Stimulated activated CD4-positive, alpha-beta T cell treated with anti-CD3 and anti-CD28 coated beads, Interleukin-1b, Interleukin-23, amount 100 ng/mL, for 1 hour (primary cell): ENCODE data around the gene FAM227A.

Source experiments
- DNase-seq, 2 donors: peaks; one replicate each; pipeline ENCODE4 v3.0.0-alpha.2; 2020; ENCODE audit warnings: low read depth in 2 of 2

Gene FAM227A

DNA sequence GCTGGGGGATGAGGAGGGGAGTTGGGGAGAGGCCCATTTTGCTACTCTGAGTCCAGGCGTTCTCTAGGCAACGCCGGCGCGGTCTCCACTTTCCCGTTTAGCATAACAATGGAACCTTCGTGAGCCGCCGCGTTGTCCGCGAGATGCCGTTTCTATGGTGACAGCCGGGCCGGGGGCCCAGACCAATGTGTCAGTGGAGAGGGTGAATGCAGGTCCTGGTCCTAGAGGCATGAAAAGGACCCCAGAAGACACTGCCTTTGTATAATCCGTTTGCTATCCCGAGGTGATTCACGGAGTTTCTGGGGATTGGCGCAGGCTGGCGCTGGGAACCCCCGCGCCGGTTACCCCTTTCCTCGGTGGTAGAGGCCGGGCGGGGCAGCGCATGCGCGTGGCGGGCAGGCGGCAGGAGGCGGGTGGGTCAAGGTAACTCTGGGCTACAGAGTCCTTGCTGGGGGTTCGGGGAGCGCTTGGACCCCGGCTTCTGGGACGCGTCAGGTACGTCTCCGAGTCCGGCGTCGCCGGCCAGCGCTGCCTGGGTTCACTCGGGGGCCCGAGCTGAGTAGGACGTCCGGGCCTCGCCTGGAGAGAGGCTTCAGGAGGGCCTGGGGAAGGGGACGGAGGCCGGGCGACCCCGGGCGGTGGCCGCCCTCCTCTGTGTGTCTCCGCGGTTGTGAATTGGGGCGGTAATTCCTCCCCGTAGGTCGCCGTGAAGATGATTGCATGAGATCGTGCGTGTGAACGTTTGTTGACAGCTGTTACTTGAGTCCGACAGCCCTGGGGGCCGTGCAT is at the start of gene FAM227A, which contains the start of gene CBY1:
Gene FAM227A, minus strand, starts transcription at position 137 of the 789 bp plus-strand sequence. CDS start 6,224 bp downstream, outside the sequence.
Gene CBY1, plus strand, starts transcription at position 383 of the 789 bp plus-strand sequence. CDS start 11,417 bp downstream, outside the sequence.
- DNase-seq = peak; percentile 59 to 75

DNA sequence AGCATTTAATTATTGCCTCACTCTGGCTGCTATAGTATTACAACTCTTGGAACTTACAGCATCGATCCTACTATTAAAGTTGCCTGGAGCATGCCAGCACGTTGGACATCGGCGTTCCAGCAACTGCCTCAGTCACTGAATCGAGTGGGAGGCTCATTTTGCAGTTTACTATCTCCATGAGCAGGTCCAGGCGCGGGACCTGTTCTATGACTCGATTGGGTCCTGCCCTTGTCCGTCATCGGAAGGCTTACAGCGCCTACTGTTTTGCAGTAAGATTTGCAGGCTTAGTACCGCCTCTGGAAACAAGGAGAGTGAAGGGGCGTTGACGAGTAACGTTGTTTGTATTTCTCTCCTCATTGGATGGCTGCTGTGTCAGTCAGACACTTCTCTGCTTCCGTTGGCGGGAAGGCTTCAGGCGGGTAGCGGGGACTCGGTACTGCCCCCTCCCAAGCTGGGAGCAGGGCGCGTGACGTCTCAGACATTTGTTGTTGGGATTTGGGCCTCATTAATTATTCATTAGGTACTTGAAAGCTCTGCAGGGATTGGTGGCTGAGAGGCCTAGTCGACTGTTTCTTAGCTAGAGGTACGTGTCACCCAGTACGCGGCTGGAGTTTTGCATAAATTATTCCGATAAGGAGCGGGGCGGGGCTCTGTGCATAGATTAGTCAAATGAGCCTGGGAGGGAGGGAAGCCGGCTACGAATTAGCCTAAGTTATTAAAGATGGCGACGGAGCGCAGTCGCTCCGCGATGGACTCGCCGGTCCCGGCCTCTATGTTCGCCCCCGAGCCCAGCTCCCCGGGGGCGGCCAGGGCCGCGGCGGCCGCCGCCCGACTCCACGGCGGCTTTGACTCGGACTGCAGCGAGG is 49.3 kb upstream of the FAM227A start, which contains the start of gene GTPBP1:
Gene GTPBP1, plus strand, starts transcription at position 710 of the 866 bp plus-strand sequence. Its CDS starts 12 bp downstream, at position 722.
- DNase-seq = peak; percentile 88 to 96

GRCh38 chr22:38704654-38705234 is 48.6 kb upstream of the FAM227A start:
- DNase-seq = no peak

DNA sequence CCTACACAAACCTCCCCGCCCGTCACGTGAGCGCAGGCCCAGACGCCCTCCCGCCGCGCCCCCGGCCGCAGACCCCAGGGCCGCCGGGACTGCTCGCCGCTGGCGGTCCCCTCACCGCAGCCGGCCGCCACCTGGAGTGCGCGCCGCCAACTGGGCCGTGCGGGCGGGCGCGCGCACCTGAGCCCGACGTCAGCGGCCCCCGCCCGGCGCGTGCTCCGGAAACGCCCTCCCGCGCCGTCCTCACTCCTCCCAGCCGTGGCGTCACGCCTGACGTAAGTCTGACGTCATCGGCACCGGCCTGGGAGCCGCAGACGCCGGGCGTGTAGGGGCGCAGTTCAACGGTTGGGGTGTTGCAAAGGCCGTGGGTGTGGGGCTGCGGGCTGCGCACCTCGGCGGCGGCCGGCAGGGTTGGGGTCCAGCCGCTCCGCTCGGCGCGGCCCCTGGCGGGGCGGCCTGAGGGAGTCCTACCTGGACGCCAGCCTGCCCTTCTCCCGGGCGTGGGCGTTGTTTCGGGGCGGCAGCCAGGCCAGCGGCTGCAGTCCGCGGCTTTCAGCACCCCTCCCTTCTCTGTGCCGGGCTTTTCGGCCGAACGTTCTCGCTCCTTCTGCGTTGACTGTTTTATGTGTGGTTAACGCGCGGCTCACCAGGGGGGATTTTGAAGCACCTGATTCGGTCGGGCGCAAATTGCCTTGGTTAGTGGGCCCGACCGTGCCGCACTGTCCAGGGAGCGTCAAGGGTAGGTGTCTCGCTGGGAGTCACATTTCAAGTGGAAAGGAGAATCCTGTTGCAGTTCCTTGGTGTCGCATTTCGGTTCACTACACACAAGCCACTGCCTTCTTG is 44.8 kb upstream of the FAM227A start, which contains the start of gene JOSD1:
Gene JOSD1, minus strand, starts transcription at position 155 of the 840 bp plus-strand sequence. CDS start 956 bp downstream, outside the sequence.
- DNase-seq = peak; percentile 92 to 95

- no peak for DNase-seq
These were observed 44.1 kb upstream of the FAM227A start for GRCh38 chr22:38700270-38700788.

- DNase-seq = no peak
These were observed 43.6 kb upstream of the FAM227A start for GRCh38 chr22:38699784-38700183.

DNA sequence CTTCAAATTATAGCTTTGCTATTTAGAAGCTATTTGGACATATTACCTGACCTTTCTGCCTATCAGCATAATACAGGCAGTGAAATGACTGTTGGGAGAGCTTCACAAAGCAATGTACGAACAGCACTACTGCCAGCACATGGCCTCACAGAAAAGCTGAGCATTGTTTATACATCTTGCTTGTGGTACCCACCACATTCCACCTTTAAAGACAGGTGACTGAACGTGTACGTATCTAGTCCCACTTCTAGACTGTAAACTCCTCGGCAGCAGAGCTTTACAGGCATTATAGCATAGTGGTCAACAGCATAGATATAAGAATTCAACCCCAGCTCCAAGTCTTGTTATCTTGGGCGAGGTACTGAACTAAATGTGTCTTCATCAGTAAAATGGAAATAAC is 43.0 kb upstream of the FAM227A start:
- no peak for DNase-seq

GRCh38 chr22:38698407-38699094 is 42.4 kb upstream of the FAM227A start:
- DNase-seq = no peak

DNA sequence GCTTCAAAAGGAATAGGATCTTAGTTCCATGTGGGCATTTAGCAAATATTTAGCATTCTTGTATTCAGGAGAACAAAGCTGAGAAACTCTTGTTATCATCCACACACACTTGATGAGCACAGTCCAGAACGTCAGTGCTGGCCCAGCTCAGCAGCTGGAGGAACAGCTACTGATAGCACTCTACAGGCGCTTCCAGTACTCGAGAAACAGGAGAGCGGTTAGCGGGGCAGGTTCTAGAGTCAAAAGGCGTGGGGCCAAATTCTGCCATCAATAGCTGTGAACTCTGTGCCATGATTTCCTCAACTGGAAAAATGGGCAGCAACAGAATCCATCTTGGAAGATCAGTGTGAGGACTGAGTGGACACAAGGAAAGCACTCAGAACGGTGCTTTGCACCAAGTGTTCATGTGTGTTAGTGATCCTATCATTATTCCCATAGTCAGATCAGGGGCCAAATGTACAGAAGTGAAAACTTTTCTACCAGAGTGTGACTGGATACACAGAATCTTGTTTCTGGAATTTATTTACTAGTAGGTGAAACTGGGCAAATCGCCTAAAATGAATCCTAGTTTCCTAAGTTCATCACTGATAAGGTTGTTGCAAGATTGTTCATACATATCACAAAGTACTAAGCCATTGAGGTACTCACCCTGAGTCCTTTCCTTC is 41.4 kb upstream of the FAM227A start:
- no peak for DNase-seq

DNA sequence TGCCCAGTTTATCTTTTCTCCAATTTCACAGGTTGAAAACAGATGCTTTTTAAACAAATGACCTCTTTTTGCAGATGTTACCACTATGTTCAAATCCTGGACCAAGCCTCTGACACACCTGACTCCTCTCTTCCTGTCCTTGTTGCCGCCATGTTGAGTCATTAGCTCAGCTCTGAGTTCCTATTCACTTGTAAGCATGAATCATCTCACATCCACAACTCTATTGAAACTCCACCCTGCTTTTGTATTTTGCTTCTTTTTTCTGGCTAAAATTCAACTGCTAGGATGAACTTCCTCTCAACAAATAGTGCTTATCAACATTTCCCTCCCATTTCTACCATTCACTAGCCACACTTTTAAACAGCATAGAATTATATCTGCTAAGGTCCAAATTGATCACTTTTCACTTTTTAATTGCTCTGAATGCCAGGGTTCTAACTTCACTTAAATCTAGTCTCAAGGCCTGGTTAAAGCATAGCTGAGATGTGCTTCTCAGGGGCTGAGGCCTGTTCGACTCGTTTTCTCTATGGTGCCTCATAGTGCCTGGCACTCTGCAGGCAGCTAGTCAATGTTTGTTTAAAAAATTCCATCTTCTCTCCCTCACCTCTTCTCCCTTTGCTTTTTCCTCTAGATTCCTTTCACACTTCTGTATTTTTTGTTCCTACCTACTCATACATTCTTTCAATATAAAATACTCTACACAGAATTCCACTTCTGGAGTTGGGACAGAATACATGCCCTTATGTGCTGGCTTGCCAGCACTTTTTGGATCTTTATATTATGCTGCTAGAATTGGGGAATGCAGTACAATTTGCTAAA is 40.6 kb upstream of the FAM227A start:
- no peak for DNase-seq

DNA sequence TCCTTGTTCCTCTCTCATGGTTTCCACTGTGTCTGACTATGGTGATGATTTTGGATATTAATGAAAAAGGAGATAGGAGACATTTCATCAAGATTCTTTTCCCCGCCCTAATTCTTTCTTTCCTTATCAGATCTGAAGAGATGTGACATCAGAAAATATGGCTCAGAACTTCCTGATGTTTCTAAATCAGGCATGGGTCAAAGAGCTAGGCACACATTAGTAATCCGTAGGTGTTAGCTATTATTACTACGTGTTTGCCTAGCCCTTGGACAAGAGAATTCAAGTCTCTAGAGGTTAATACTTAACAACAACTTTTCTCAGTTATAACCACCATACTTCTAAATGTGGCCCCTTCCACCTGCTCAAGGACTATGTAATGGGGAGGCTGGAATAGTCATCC is 38.7 kb upstream of the FAM227A start:
- no peak for DNase-seq

DNA sequence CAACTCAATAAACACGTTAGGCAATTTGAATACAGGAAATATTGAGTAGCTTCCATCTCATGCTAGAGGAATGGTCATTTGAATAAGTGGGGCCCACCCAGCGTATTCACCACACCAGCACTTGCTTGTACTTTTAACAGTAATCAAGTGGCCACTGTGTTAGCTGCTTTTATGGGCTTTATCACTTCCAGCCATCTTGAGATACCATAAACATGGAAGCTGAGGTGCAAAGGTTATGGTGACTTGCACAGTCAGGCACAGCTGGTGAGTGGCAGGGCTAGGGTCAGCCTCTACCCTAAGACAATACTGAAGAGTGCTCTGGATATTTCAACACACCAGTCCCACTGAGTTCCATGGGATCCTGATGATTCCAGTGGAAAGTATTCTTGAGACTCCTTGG is 37.9 kb upstream of the FAM227A start:
- no peak for DNase-seq

- no peak for DNase-seq
These were observed 33.5 kb upstream of the FAM227A start for GRCh38 chr22:38689651-38690050.

DNA sequence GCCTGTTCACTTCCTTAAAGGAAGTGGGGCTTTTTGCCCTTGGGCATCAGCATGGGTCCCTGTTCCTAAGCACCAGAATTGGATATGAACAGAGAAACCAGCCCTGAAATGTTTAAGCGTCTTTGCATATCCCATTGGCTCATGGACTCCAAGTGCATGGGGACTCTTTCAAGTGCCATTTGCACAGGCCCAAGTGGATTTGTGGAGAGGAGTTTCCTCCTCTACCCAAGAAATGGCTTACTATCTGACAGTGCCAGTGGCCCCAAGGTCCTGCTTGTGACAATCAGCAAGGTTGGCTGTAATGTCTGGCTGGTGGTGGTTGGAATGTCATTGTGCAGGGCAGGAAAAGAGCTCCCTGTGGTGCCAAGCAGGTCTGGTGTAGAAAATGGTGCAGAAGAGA is 29.6 kb upstream of the FAM227A start:
- DNase-seq = no peak

DNA sequence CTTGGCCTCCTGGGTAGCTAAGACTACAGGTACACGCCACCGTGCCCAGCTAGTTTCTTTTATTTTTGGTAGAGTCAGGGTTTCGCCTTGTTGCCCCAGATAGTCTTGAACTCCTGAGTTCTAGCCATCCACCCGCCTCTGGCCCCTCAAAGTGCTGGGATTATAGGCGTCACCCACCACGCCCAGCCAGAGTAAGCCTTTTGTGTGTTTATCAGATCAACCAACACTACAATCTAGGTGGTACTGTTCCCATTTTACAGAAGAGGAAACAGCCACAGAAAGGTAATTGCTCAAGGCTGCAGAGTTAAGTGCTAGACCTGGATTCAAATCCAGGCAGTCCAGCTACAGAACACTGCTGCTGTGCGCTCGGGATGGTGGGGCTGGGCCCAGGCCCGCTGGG is 28.7 kb upstream of the FAM227A start:
- no peak for DNase-seq

DNA sequence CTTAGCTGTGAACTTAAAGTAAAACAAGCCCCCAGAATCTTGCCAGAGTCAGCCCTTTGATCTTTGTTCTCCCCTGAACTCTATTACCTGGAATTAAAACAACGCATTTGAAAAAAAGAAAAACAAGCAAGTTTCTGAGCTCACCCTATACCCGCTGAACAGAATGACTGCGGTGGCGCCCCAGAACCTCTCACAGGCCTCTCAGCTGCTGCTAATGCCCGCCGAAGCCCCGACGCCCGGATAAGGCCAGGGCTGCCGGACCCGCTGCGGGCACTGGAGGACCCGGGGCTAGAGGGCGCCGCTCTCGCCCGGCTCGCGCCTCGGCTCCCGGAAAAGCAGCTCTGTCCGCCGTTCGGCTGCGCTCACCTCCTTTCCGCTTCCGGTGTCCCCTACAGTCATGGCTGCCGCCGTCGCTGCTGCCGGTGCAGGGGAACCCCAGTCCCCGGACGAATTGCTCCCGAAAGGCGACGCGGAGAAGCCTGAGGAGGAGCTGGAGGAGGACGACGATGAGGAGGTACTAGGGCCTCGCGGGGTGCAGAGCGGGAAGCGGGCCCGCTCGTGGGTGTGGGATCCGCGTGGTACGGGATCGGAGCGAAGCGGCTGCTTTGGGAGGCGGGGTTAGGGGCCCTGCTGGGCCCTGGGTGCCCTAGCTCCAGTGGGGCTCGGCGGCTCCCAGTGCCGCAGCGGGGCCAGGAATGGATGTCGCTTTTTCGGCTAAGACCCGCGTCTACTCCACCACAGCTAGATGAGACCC is 25.6 kb upstream of the FAM227A start, which contains the start of gene TOMM22:
Gene TOMM22, plus strand, starts transcription at position 376 of the 754 bp plus-strand sequence. Its CDS starts 22 bp downstream, at position 398.
- peak; percentile 50 to 64 for DNase-seq

DNA sequence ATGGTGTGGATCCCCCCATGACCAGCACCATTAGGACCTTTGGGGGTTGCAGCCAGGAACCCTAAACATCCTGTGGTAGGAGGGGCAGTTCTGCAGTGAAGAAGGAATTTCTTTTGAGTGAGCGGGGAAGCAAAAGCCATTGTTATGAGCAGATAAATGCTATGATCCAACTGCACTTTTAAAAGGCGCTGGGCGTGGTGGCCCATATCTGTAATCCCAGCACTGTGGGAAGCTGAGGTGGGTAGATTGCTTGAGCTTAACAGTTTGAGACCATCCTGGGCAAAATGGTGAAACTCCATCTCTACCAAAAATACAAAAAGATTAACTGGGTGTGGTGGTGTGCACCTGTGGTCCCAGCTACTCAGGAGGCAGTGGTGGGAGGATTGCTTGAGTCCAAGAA is 19.6 kb upstream of the FAM227A start:
- no peak for DNase-seq

DNA sequence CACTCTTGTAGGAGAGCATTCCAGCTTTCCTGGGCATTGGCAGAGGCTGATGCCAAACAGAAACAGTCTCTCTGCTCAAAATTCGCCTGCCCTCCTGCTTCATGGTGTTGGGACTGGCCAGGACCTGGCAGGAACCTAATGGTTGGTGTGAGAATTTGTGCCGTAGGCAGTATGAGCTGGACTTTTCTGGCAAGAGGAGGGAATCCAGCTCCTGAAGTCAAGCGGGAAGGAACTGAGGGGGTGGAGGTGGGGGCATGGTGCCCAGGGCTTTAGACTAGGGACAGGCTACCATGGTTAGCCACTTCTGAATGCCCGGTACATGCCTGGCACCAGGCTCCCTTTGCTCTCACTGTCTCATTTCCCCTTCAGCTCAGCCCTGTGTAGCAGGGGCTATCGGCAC is 18.7 kb upstream of the FAM227A start:
- DNase-seq = no peak
